NCI-H1436 (cell line): ENCODE data around the gene ADGRL1.
"Not testable (repeated sequence)": the region's sequence is repeated elsewhere in the genome, so short reads cannot be mapped to it uniquely, and the experiment has no call there.

Experiments used
- DNase-seq: peaks from one replicate; lab custom pipeline; 2025; lab: John Stamatoyannopoulos, UW

Gene ADGRL1

GRCh38 chr19:14205452-14206287 is at the start of gene ADGRL1:
Gene ADGRL1, minus strand, starts transcription at chr19:14206169. Its CDS starts 22,567 bp downstream, at chr19:14183602.
- not testable (repeated sequence) for DNase-seq

- not testable (repeated sequence) for DNase-seq
Observed at GRCh38 chr19:14255316-14255715, 49.3 kb upstream of the ADGRL1 start.

- peak; percentile 28 for DNase-seq
Observed at GRCh38 chr19:14253822-14254599, 48.0 kb upstream of the ADGRL1 start.

- DNase-seq, result not testable (repeated sequence)
Observed at GRCh38 chr19:14252136-14252535, 46.2 kb upstream of the ADGRL1 start.

- no peak for DNase-seq
Observed at GRCh38 chr19:14250870-14251269, 44.9 kb upstream of the ADGRL1 start.

GRCh38 chr19:14250315-14250714 is 44.3 kb upstream of the ADGRL1 start:
- not testable (repeated sequence) for DNase-seq

GRCh38 chr19:14249891-14250290 is 43.9 kb upstream of the ADGRL1 start:
- not testable (repeated sequence) for DNase-seq

GRCh38 chr19:14249012-14249754 is 43.2 kb upstream of the ADGRL1 start:
- peak; percentile 33 for DNase-seq

GRCh38 chr19:14248578-14249011 is 42.6 kb upstream of the ADGRL1 start:
- peak; percentile 51 for DNase-seq

- not testable (repeated sequence) for DNase-seq
Observed at GRCh38 chr19:14247548-14248471, 41.8 kb upstream of the ADGRL1 start.

- not testable (repeated sequence) for DNase-seq
Observed at GRCh38 chr19:14247205-14247547, 41.2 kb upstream of the ADGRL1 start.

- DNase-seq, result not testable (repeated sequence)
Observed at GRCh38 chr19:14244393-14244792, 38.4 kb upstream of the ADGRL1 start.

- not testable (repeated sequence) for DNase-seq
Observed at GRCh38 chr19:14243718-14244117, 37.7 kb upstream of the ADGRL1 start.

GRCh38 chr19:14237014-14237941 is 31.3 kb upstream of the ADGRL1 start:
- no peak for DNase-seq

GRCh38 chr19:14232945-14233344 is 27.0 kb upstream of the ADGRL1 start:
- not testable (repeated sequence) for DNase-seq

GRCh38 chr19:14228446-14229071 is 22.6 kb upstream of the ADGRL1 start:
- DNase-seq, result not testable (repeated sequence)

- DNase-seq, result not testable (repeated sequence)
Observed at GRCh38 chr19:14226498-14226897, 20.5 kb upstream of the ADGRL1 start.

- no peak for DNase-seq
Observed at GRCh38 chr19:14222886-14223285, 16.9 kb upstream of the ADGRL1 start.

- DNase-seq, result not testable (repeated sequence)
Observed at GRCh38 chr19:14221345-14221744, 15.4 kb upstream of the ADGRL1 start.
